ENCODE measurements around the gene COPS2. TPM values are rescaled to one million over a fixed set of nuclear protein-coding genes. Genes with fewer than 3 reads are reported as not detected.

COPS2 gene
- total RNA-seq, 1 experiment from 2014 or later = 83.8 TPM

DNA sequence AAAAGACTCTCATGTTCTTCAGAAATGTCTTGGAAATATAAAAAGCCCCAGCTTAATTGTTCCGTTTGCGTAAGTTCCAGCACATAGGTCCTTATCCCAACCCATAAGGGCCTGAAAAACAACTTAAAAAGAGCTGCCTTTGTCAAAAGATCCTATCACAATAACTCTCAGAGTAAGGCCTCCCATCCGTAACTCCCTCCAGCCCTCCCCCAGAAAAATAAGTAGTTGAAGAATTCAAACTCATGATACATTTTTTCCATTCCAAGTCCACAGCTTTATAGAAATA is 71.2 kb downstream of the COPS2 start:
- Mint-ChIP-seq H3K9me3 (ENCODE audit: unreplicated experiment) (no peaks in the 10 kb centered on the region), H3K36me3 (ENCODE audit: insufficient read depth, unreplicated experiment) (no peaks in the 10 kb centered on the region), H3K4me3 (ENCODE audit: unreplicated experiment) (no peak overlapping the region), H3K4me1 (ENCODE audit: low read depth, unreplicated experiment) (peaks cover 11% of the 10 kb centered on the region), H3K27me3 (ENCODE audit: insufficient read depth, unreplicated experiment) (no peaks in the 10 kb centered on the region), H3K27ac (ENCODE audit: unreplicated experiment) (no peak overlapping the region)
- no peak overlapping the region for H3K4me3 ChIP-seq (ENCODE audit: low read depth, low read length)
- no peaks in the 10 kb centered on the region for H3K9me3 ChIP-seq
- no peaks in the 10 kb centered on the region for H3K27me3 ChIP-seq (replicated peaks; ENCODE audit: control insufficient read depth, insufficient read depth, low read length)
- TF ChIP-seq, protein P1, sequence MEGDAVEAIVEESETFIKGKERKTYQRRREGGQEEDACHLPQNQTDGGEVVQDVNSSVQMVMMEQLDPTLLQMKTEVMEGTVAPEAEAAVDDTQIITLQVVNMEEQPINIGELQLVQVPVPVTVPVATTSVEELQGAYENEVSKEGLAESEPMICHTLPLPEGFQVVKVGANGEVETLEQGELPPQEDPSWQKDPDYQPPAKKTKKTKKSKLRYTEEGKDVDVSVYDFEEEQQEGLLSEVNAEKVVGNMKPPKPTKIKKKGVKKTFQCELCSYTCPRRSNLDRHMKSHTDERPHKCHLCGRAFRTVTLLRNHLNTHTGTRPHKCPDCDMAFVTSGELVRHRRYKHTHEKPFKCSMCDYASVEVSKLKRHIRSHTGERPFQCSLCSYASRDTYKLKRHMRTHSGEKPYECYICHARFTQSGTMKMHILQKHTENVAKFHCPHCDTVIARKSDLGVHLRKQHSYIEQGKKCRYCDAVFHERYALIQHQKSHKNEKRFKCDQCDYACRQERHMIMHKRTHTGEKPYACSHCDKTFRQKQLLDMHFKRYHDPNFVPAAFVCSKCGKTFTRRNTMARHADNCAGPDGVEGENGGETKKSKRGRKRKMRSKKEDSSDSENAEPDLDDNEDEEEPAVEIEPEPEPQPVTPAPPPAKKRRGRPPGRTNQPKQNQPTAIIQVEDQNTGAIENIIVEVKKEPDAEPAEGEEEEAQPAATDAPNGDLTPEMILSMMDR (IDR thresholded peaks at IDR 0.05; ENCODE audit: insufficient read depth in 1 of 2, low read depth in 1 of 2, low read length in 1 of 2, severe bottlenecking in 1 of 2, unreplicated experiment in 1 of 2) = no peak
- BruUV-seq (replicated peaks) = no TSS peak
- ChIA-PET CTCF (no interaction called here), POLR2A (no interaction called here)
- DNase-seq = no peak
- H3K36me3 ChIP-seq (ENCODE audit: control insufficient read depth, insufficient read depth, low read length) = no peaks in the 10 kb centered on the region
- H3K4me1 ChIP-seq = peaks cover 11% of the 10 kb centered on the region
- intact Hi-C loops (cut with micrococcal nuclease; ENCODE audit: unreplicated experiment) = no loop called here

DNA sequence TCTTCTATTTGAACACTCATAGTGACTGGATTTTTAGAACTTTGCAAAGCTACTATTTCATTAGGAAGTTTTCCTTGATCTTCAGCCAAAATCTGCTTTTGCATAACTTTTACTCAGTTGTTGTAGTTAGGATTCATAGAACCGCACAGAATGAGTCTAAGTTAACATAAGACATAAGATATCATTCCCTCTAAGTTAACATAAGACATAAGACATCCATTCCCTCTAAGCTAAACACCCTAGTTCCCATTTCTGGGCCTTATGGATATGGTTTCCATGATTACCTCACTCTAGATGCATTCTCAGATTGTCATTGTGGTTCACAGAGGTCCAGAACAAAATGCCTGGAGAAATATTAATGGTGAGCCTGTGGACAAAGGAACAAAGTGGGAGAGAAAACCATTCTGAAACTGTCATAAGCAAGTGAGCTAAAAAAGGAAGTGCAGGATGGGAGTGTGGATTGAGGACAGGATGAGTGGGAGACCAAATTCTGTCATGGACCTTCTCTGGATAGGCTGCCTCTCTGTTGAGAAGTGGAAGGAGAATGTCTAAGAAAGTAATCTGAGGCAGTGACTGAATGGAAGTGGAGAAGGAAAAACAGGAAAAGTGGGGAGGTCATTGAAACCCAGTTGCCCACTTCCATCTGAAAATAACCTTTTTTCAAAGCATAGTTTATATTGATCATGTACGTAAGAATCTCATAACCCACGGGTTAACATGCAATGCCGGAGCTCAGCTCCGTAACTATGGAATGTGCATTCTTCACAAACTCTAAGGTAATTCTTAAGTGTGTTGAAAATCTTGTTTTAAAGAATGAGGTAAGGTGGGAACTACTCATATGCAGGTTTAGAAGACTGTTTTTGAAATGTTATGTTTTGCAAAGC is 71.8 kb downstream of the COPS2 start:
- peaks cover 11% of the 10 kb centered on the region for H3K4me1 Mint-ChIP-seq (ENCODE audit: low read depth, unreplicated experiment)
- Histone ChIP-seq H3K4me1 (peaks cover 11% of the 10 kb centered on the region), H3K4me3 (ENCODE audit: low read depth, low read length) (no peak overlapping the region), H3K27me3 (replicated peaks; ENCODE audit: control insufficient read depth, insufficient read depth, low read length) (no peaks in the 10 kb centered on the region), H3K9me3 (no peaks in the 10 kb centered on the region), H3K36me3 (ENCODE audit: control insufficient read depth, insufficient read depth, low read length) (no peaks in the 10 kb centered on the region)
- DNase-seq = no peak
- TF ChIP-seq, protein P1 (IDR thresholded peaks at IDR 0.05; ENCODE audit: insufficient read depth in 1 of 2, low read depth in 1 of 2, low read length in 1 of 2, severe bottlenecking in 1 of 2, unreplicated experiment in 1 of 2) = no peak
- ChIA-PET POLR2A (no interaction called here), CTCF (no interaction called here)
- intact Hi-C loops (cut with micrococcal nuclease; ENCODE audit: unreplicated experiment) = no loop called here
- no peaks in the 10 kb centered on the region for H3K27me3 Mint-ChIP-seq (ENCODE audit: insufficient read depth, unreplicated experiment)
- no peaks in the 10 kb centered on the region for H3K9me3 Mint-ChIP-seq (ENCODE audit: unreplicated experiment)
- H3K27ac Mint-ChIP-seq (ENCODE audit: unreplicated experiment) = no peak overlapping the region
- no TSS peak for BruUV-seq (replicated peaks)
- no peak overlapping the region for H3K4me3 Mint-ChIP-seq (ENCODE audit: unreplicated experiment)
- no peaks in the 10 kb centered on the region for H3K36me3 Mint-ChIP-seq (ENCODE audit: insufficient read depth, unreplicated experiment)

DNA sequence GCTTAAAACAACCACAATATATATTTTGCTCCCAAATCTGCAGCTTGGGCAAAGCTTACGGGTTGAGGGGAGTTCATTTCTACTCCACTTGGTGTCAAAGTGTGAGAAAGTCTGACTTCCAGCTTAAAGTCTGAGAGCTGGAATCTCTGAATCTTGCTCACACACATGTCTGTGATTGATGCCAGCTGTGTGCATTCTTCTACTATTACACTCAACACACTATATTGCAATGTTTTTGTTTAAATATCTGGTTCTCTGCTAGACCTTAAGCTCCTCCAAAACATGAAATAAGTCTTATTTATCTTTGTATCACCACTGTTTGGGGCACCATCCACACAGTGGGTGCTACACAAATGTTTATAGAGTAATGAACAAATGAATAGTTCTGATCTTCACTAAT is 72.4 kb downstream of the COPS2 start:
- Histone ChIP-seq H3K9me3 (no peaks in the 10 kb centered on the region), H3K4me3 (ENCODE audit: low read depth, low read length) (no peak overlapping the region), H3K4me1 (peaks cover 11% of the 10 kb centered on the region), H3K27me3 (replicated peaks; ENCODE audit: control insufficient read depth, insufficient read depth, low read length) (no peaks in the 10 kb centered on the region), H3K36me3 (ENCODE audit: control insufficient read depth, insufficient read depth, low read length) (no peaks in the 10 kb centered on the region)
- no peak overlapping the region for H3K27ac Mint-ChIP-seq (ENCODE audit: unreplicated experiment)
- no peak overlapping the region for H3K4me3 Mint-ChIP-seq (ENCODE audit: unreplicated experiment)
- POLR2A ChIA-PET = no interaction called here
- TF ChIP-seq, protein P1 (IDR thresholded peaks at IDR 0.05; ENCODE audit: insufficient read depth in 1 of 2, low read depth in 1 of 2, low read length in 1 of 2, severe bottlenecking in 1 of 2, unreplicated experiment in 1 of 2) = no peak
- intact Hi-C loops (cut with micrococcal nuclease; ENCODE audit: unreplicated experiment) = no loop called here
- no peak for DNase-seq
- no TSS peak for BruUV-seq (replicated peaks)
- H3K9me3 Mint-ChIP-seq (ENCODE audit: unreplicated experiment) = no peaks in the 10 kb centered on the region
- no peaks in the 10 kb centered on the region for H3K36me3 Mint-ChIP-seq (ENCODE audit: insufficient read depth, unreplicated experiment)
- peaks cover 11% of the 10 kb centered on the region for H3K4me1 Mint-ChIP-seq (ENCODE audit: low read depth, unreplicated experiment)
- H3K27me3 Mint-ChIP-seq (ENCODE audit: insufficient read depth, unreplicated experiment) = no peaks in the 10 kb centered on the region
- CTCF ChIA-PET = no interaction called here

Measured in Caco-2 (cell line).